Neuron (in vitro differentiated cells): ENCODE results near the gene BTF3.
A peak's percentile ranks its signal among the peaks of the same experiment; 100 is the strongest.
"Not testable (repeated sequence)": the region's sequence is repeated elsewhere in the genome, so short reads cannot be mapped to it uniquely, and the experiment has no call there.

Source experiments
- H2AFZ ChIP-seq: one replicate; pipeline ENCODE4 v1.6.1; 2013; ENCODE audit warnings: low read depth, mild to moderate bottlenecking, inconsistent platforms, low read length, moderate library complexity
- H3K27me3 ChIP-seq: one replicate; pipeline ENCODE4 v1.6.1; 2013; ENCODE audit warnings: low read length; ENCODE audit not compliant: insufficient read depth
- H3K36me3 ChIP-seq: one replicate; pipeline ENCODE4 v1.6.1; 2013; ENCODE audit warnings: low read length; ENCODE audit not compliant: insufficient read depth
- H3K4me1 ChIP-seq: one replicate; pipeline ENCODE4 v1.6.1; 2013; ENCODE audit warnings: low read length; ENCODE audit not compliant: insufficient read depth
- H3K4me3 ChIP-seq: 2 replicates; pipeline ENCODE4 v1.5.1; 2013; ENCODE audit warnings: mild to moderate bottlenecking, low read length, moderate library complexity
- H3K9me3 ChIP-seq: one replicate; pipeline ENCODE4 v1.6.1; 2013; ENCODE audit warnings: low read length

BTF3 gene

GRCh38 chr5:73498057-73498992 is at the start of gene BTF3:
TSS of gene BTF3 (plus strand) at chr5:73498442. CDS start at chr5:73498668, 226 bp downstream.
- Histone ChIP-seq H3K36me3 (peaks cover 31% of the 10 kb centered on the region), H3K4me1 (peaks cover 17% of the 10 kb centered on the region), H3K27me3 (no peaks in the 10 kb centered on the region), H3K9me3 (no peaks in the 10 kb centered on the region), H3K4me3 (peak within 1 kb of the TSS; percentile 85), H2AFZ (peak within 1 kb of the TSS; percentile 7)

- H2AFZ ChIP-seq, result peak within 1 kb of the TSS; percentile 83
- H3K36me3 ChIP-seq, result no peaks in the 10 kb centered on the region
- H3K4me3 ChIP-seq, result peak within 1 kb of the TSS; percentile 45
- H3K4me1 ChIP-seq, result peaks cover 9% of the 10 kb centered on the region
- H3K9me3 ChIP-seq, result peaks cover 3% of the 10 kb centered on the region
- H3K27me3 ChIP-seq, result peaks cover 74% of the 10 kb centered on the region
Observed at GRCh38 chr5:73448463-73449136, 49.6 kb upstream of the BTF3 start, which contains the start of gene FOXD1. TSS of gene FOXD1 (minus strand) at chr5:73448777. CDS start at chr5:73448362, 415 bp downstream.

DNA sequence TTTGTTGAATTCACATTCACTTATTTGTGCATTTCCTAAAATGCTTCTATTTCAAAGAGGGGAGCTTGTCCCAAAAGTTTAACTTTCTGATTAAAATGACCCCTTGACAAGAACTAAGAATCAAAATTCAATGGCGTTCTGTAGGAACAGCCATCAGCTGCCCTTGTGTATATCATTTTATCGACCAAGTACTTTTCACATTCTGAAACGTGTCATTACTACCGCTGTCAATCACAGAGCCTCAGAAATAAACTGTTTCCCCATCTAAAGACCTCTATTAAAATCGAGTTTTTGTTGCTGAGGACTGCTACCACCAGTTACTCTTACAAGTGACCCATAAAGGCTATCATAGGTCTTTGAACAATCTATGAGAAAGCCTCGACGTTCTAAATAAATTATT is 48.1 kb upstream of the BTF3 start:
- Histone ChIP-seq H2AFZ (no peak overlapping the region), H3K36me3 (no peaks in the 10 kb centered on the region), H3K27me3 (peaks cover 66% of the 10 kb centered on the region), H3K4me1 (peaks cover 9% of the 10 kb centered on the region), H3K4me3 (no peak overlapping the region), H3K9me3 (peaks cover 3% of the 10 kb centered on the region)

DNA sequence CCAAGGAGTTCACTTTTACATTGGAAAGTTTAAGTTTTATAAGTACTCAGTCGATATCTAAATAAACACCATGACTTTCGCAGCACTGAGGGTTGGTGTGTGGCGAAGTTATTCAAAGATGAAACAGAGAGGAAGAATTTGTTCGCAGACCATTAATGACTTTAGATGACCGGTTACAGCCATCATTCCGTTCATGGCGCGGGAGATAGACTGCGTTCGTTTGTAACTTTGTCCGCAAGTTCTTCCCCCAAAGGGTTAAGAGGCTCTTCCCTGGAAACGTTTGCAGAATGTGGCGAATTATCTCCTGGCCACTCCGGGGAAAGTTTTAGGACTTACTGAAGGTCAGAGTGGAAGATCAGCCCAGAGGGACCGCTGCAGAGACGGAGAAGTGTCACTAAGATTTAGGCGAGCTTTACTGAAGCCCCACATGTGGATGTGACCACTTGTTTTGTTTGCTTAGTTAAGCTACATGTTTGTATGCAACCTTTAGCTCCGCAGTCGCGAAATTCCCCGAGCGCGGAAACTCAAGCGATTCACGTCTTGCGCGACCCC is 47.5 kb upstream of the BTF3 start:
- H3K9me3 ChIP-seq, result peaks cover 3% of the 10 kb centered on the region
- no peaks in the 10 kb centered on the region for H3K36me3 ChIP-seq
- H3K27me3 ChIP-seq, result peaks cover 60% of the 10 kb centered on the region
- H3K4me3 ChIP-seq, result no peak overlapping the region
- no peak overlapping the region for H2AFZ ChIP-seq
- peaks cover 9% of the 10 kb centered on the region for H3K4me1 ChIP-seq

GRCh38 chr5:73451224-73452130 is 46.8 kb upstream of the BTF3 start:
- Histone ChIP-seq H3K4me3 (no peak overlapping the region), H3K4me1 (peaks cover 9% of the 10 kb centered on the region)

DNA sequence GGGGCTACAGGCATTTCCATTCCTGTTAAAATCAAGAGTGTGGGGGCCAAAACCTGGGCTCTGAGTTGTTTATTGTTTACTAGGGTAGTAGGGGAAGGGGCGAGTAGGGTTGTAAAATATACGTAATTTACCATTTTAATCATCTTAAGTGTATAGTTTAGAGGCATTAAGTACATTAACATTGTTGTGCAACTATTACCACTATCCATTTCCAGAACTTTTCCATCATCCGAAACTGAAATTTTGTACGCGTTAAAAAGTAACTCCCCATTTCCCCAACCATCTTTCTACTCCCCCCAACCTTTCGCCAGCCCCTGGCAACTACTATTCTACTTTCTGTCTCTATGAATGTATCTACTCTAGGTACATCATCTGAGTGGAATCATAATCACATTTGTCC is 46.0 kb upstream of the BTF3 start:
- Histone ChIP-seq H2AFZ (no peak overlapping the region), H3K27me3 (peaks cover 48% of the 10 kb centered on the region), H3K4me1 (peaks cover 5% of the 10 kb centered on the region), H3K9me3 (peaks cover 3% of the 10 kb centered on the region), H3K36me3 (no peaks in the 10 kb centered on the region), H3K4me3 (no peak overlapping the region)

More at GRCh38 chr5:73451224-73452130, 46.8 kb upstream of the BTF3 start:
- Histone ChIP-seq H3K27me3 (peaks cover 53% of the 10 kb centered on the region), H3K36me3 (no peaks in the 10 kb centered on the region), H2AFZ (no peak overlapping the region), H3K9me3 (peaks cover 3% of the 10 kb centered on the region)

DNA sequence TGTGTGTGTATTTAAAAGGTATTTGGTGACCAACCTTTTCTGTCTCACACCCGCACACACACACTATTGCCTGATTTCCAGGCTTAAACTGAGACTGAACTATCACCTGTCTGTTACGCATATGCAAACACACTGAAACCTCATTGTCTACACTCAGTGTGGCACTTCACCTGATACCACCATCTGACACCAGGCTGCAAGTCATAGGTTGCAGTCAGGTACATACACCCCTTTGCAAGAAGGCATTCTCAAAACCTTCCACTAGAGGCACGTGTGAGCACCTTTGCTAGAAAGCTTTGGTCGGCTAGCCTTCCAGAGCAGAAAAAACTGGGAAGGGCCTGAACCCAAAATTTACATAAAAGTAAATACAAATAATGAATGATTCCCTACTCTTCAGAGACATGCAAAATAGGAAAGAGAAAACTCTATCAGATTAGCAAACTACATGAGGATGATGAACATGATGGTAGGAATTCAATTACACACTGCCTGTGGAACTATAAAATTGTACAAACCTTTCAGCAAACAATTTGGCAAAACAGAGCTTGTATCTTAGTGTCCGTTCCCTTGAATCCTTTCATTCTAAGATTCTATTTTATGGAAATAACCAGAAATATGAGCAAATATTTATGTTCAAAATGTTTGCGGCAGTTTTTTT is 43.7 kb upstream of the BTF3 start:
- no peaks in the 10 kb centered on the region for H3K36me3 ChIP-seq
- H2AFZ ChIP-seq, result no peak overlapping the region
- H3K4me1 ChIP-seq, result no peaks in the 10 kb centered on the region
- H3K27me3 ChIP-seq, result peaks cover 48% of the 10 kb centered on the region
- peaks cover 3% of the 10 kb centered on the region for H3K9me3 ChIP-seq
- no peak overlapping the region for H3K4me3 ChIP-seq

GRCh38 chr5:73456462-73456861 is 41.8 kb upstream of the BTF3 start:
- H2AFZ ChIP-seq, result not testable (repeated sequence)

GRCh38 chr5:73459366-73459765 is 38.9 kb upstream of the BTF3 start:
- H3K36me3 ChIP-seq, result no peaks in the 10 kb centered on the region
- no peak overlapping the region for H2AFZ ChIP-seq
- H3K27me3 ChIP-seq, result peaks cover 25% of the 10 kb centered on the region
- H3K4me1 ChIP-seq, result no peaks in the 10 kb centered on the region
- no peaks in the 10 kb centered on the region for H3K9me3 ChIP-seq
- H3K4me3 ChIP-seq, result no peak overlapping the region

More at GRCh38 chr5:73456462-73456861, 41.8 kb upstream of the BTF3 start:
- peaks cover 43% of the 10 kb centered on the region for H3K27me3 ChIP-seq
- H3K4me3 ChIP-seq, H3K4me1 ChIP-seq, H3K36me3 ChIP-seq, H3K9me3 ChIP-seq: not testable (repeated sequence)

DNA sequence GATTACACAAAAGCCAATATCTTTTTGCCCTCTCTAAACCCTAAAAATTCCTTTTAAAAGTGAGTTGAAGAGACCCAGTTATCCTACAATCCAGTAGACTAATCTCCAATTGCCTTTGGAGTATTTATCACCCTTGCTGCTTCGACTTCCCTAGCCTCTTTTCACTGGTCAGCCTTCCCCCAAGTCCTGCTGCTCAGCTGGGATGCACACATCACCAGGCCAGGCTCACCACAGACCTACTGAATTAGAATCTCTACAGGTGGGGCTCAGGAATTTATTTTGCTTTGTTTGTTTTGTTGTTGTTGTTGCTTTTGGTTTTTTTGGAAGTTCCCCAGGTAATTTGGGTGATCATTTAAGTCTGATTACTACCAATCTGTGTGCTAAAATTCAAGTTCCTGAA is 38.1 kb upstream of the BTF3 start:
- Histone ChIP-seq H3K27me3 (peaks cover 27% of the 10 kb centered on the region), H3K4me3 (no peak overlapping the region), H2AFZ (no peak overlapping the region), H3K9me3 (no peaks in the 10 kb centered on the region), H3K36me3 (no peaks in the 10 kb centered on the region), H3K4me1 (no peaks in the 10 kb centered on the region)

- Histone ChIP-seq H3K9me3 (no peaks in the 10 kb centered on the region), H3K4me1 (no peaks in the 10 kb centered on the region), H2AFZ (no peak overlapping the region), H3K27me3 (peaks cover 27% of the 10 kb centered on the region), H3K36me3 (no peaks in the 10 kb centered on the region), H3K4me3 (no peak overlapping the region)
Observed at GRCh38 chr5:73464016-73464745, 34.1 kb upstream of the BTF3 start.
